Activated naive CD4-positive, alpha-beta T cell treated with anti-CD3 and anti-CD28 coated beads, Interleukin-2, amount 10 ng/mL, durations not matched to agents 7 days and 5 days (primary cell): ENCODE measurements around the gene MAML2.

Source experiments
- CTCF ChIA-PET: fragments of 350-600 bp; sonication (Branson Sonifier 250); formaldehyde crosslinking; loops from one replicate; lab custom pipeline; 2021; ENCODE audit warnings: antibody characterized with exemption; lab: Charles Lee
- DNase-seq: peaks from one replicate; pipeline ENCODE4 v3.0.0-alpha.2; 2020
- H3K27ac Mint-ChIP-seq: one replicate; pipeline ENCODE4 v1.8.0; 2021; ENCODE audit warnings: mild to moderate bottlenecking, moderate library complexity, mixed read lengths
- H3K27me3 Mint-ChIP-seq: one replicate; pipeline ENCODE4 v1.8.0; 2021; ENCODE audit warnings: mild to moderate bottlenecking, mixed read lengths
- H3K36me3 Mint-ChIP-seq: one replicate; pipeline ENCODE4 v1.8.0; 2021; ENCODE audit warnings: mixed read lengths
- H3K4me1 Mint-ChIP-seq: one replicate; pipeline ENCODE4 v1.8.0; 2021; ENCODE audit warnings: mixed read lengths
- H3K4me3 Mint-ChIP-seq: one replicate; pipeline ENCODE4 v1.8.0; 2021; ENCODE audit warnings: mild to moderate bottlenecking, moderate library complexity, mixed read lengths
- H3K9me3 Mint-ChIP-seq: one replicate; pipeline ENCODE4 v1.8.0; 2021; ENCODE audit warnings: mixed read lengths

The MAML2 gene

GRCh38 chr11:95972060-95972459 lies 370.9 kb downstream of the MAML2 start:
- no peaks in the 10 kb centered on the region for H3K9me3 Mint-ChIP-seq
- H3K4me3 Mint-ChIP-seq, result no peak overlapping the region
- peaks cover 2% of the 10 kb centered on the region for H3K36me3 Mint-ChIP-seq
- H3K4me1 Mint-ChIP-seq, result no peaks in the 10 kb centered on the region
- no peak for DNase-seq
- CTCF ChIA-PET, result no interaction called here
- H3K27ac Mint-ChIP-seq, result no peak overlapping the region
- no peaks in the 10 kb centered on the region for H3K27me3 Mint-ChIP-seq

DNA sequence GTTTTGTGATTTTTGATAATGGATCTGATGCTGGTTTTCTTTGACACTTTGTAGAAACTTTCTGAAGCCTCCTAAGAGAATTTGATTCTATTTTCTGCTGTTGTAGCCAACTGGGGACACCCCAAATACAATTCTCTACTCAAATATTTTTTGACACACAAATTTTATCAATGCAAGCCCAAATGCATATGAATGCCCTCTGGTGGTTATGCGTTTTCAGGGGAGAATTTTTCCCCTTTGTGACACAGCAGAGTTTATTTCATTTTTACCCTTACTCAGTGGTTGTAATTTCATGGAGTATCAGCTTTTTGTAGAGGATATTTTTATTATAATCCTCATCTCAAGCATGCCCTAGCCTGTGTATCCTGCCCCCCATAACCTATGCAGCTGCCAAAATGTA lies 374.4 kb downstream of the MAML2 start:
- Mint-ChIP-seq H3K9me3 (no peaks in the 10 kb centered on the region), H3K36me3 (no peaks in the 10 kb centered on the region), H3K4me3 (no peak overlapping the region), H3K27ac (no peak overlapping the region), H3K27me3 (no peaks in the 10 kb centered on the region), H3K4me1 (no peaks in the 10 kb centered on the region)
- DNase-seq, result no peak
- CTCF ChIA-PET, result no interaction called here

DNA sequence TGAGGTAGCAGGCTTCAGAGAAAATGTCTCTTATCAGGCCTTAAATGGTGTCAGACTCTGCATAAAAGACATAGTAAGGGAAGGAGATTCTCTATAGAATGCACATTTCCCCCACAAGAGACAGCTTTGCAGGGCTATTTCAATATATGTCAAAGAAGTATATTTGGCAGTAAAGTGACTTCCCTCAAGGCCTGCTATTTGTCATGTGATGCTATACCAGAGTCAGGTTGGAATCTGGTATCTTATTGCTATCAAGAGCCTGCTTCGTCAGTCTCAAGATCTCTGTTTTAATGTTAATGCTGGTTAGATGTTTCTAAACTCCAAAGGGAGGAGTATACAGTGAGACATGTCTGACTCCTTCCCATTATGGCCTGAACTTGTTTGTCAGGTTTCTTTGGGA lies 378.7 kb downstream of the MAML2 start:
- DNase-seq, result no peak
- CTCF ChIA-PET, result no interaction called here
- no peaks in the 10 kb centered on the region for H3K4me1 Mint-ChIP-seq

DNA sequence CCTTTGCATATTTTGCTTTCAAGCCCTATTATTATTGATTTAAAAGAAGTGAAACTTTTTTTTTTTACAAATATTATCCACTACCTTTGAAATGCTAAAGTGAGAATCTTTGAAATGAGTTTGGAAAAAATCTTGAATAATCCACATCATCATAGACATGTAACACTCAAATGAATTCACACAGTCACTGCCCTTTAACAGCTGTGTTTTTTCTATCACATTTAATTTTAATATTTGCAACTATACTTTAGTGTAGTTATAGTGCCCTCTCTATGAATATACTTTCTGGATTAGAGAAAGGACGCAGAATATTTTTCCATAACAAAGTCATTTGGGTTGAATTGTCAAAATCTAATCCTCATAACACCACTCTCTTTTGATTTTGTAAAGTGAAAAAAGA lies 381.2 kb downstream of the MAML2 start:
- Mint-ChIP-seq H3K9me3 (no peaks in the 10 kb centered on the region), H3K36me3 (no peaks in the 10 kb centered on the region), H3K27ac (no peak overlapping the region), H3K4me1 (no peaks in the 10 kb centered on the region), H3K27me3 (no peaks in the 10 kb centered on the region), H3K4me3 (no peak overlapping the region)
- DNase-seq, result no peak
- CTCF ChIA-PET, result no interaction called here

More for the DNA sequence above, 378.7 kb downstream of the MAML2 start:
- Mint-ChIP-seq H3K9me3 (no peaks in the 10 kb centered on the region), H3K27me3 (no peaks in the 10 kb centered on the region), H3K36me3 (no peaks in the 10 kb centered on the region), H3K27ac (no peak overlapping the region), H3K4me3 (no peak overlapping the region)

DNA sequence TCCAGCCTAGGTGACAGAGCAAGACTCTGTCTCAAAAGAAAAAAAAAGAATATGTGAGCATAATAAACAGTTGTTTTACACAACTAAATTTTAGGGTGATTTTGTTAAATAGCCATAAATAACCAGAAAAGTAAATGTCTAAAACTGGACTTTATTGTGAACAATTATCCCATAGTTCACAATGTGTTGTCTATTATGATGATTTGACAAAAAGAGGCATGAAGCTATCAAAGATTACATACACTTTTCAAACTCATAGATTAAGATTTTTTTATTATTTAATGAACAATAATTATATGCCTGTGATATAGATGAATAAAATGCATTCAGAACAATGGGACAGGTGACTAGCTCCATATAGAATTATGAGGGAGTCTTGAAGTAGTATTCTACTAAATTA lies 392.1 kb downstream of the MAML2 start:
- H3K9me3 Mint-ChIP-seq, result peaks cover 10% of the 10 kb centered on the region
- no peaks in the 10 kb centered on the region for H3K4me1 Mint-ChIP-seq
- CTCF ChIA-PET, result interaction anchor here (1.3 kb wide), 1 partner anchor 49 kb away, joined by 3 read pairs; no protein-coding TSS in a partner anchor
- H3K36me3 Mint-ChIP-seq, result no peaks in the 10 kb centered on the region
- no peaks in the 10 kb centered on the region for H3K27me3 Mint-ChIP-seq
- H3K4me3 Mint-ChIP-seq, result no peak overlapping the region
- H3K27ac Mint-ChIP-seq, result no peak overlapping the region
- DNase-seq, result no peak

DNA sequence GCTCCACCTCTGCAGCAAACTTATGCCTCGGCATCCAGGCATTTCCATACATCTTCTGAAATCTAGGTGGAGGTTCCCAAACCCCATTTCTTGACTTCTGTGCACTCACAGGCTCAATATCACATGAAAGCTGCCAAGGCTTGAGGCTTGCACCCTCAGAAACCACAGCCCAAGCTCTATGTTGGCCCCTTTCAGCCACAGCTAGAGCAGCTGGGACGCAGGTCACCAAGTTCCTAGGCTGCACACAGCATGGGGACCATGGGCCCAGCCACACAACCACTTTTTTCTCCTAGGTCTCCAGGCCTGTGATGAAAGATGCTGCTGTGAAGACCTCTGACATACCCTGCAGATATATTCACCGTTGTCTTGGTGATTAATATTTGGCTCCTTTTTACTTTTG lies 394.4 kb downstream of the MAML2 start:
- no peaks in the 10 kb centered on the region for H3K4me1 Mint-ChIP-seq
- peaks cover 27% of the 10 kb centered on the region for H3K9me3 Mint-ChIP-seq
- H3K4me3 Mint-ChIP-seq, result no peak overlapping the region
- CTCF ChIA-PET, result no interaction called here
- H3K27me3 Mint-ChIP-seq, result no peaks in the 10 kb centered on the region
- DNase-seq, result no peak
- no peak overlapping the region for H3K27ac Mint-ChIP-seq
- no peaks in the 10 kb centered on the region for H3K36me3 Mint-ChIP-seq

DNA sequence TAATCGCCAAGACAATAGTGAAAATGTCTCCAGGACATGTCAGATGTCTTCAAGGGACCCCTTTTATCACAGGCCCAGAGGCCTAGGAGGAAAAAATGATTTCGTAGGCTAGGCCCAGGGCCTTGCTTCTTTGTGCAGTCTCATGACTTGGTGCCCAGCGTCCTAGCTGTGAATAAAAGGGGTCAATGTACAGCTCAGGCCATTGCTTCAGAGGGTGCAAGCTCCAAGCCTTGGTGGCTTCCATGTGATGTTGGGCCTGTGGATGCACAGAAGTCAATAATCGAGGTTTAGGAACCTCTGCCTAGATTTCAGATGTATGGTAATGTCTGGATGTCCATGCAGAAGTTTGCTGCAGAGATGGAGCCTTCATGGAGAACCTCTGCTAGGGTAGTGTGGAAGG lies 398.4 kb downstream of the MAML2 start:
- Mint-ChIP-seq H3K36me3 (no peaks in the 10 kb centered on the region), H3K27me3 (no peaks in the 10 kb centered on the region), H3K27ac (no peak overlapping the region), H3K4me3 (no peak overlapping the region), H3K9me3 (peaks cover 27% of the 10 kb centered on the region), H3K4me1 (no peaks in the 10 kb centered on the region)
- CTCF ChIA-PET, result no interaction called here
- DNase-seq, result no peak

DNA sequence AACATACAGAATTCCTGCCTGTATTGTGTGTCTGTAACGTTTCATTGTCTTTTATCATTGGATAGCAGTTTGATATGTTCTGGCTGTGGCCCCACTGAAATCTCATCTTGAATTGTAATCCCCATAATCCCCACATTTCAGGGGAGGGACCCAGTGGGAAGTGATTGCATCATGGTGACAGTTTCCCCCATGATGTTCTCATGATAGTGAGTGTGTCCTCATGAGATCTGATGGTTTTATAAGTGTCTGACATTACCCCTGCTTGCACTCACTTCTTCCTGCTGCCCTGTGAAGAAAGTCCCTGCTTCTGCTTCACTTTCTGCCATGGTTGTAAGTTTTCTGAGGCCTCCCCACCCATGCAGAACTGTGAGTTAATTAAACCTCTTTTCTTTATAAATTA lies 399.4 kb downstream of the MAML2 start:
- CTCF ChIA-PET, result no interaction called here
- H3K36me3 Mint-ChIP-seq, result no peaks in the 10 kb centered on the region
- no peaks in the 10 kb centered on the region for H3K4me1 Mint-ChIP-seq
- no peak for DNase-seq
- H3K27ac Mint-ChIP-seq, result no peak overlapping the region
- no peak overlapping the region for H3K4me3 Mint-ChIP-seq
- peaks cover 24% of the 10 kb centered on the region for H3K9me3 Mint-ChIP-seq
- H3K27me3 Mint-ChIP-seq, result no peaks in the 10 kb centered on the region

GRCh38 chr11:95939091-95939490 lies 403.9 kb downstream of the MAML2 start:
- H3K36me3 Mint-ChIP-seq, result no peaks in the 10 kb centered on the region
- no peak overlapping the region for H3K27ac Mint-ChIP-seq

GRCh38 chr11:95937358-95937757 lies 405.6 kb downstream of the MAML2 start:
- Mint-ChIP-seq H3K36me3 (no peaks in the 10 kb centered on the region), H3K4me3 (no peak overlapping the region), H3K27me3 (peaks cover 3% of the 10 kb centered on the region), H3K27ac (no peak overlapping the region), H3K9me3 (no peaks in the 10 kb centered on the region), H3K4me1 (no peaks in the 10 kb centered on the region)
- CTCF ChIA-PET, result no interaction called here
- DNase-seq, result no peak

More at GRCh38 chr11:95939091-95939490, 403.9 kb downstream of the MAML2 start:
- no peaks in the 10 kb centered on the region for H3K4me1 Mint-ChIP-seq
- H3K9me3 Mint-ChIP-seq, result peaks cover 5% of the 10 kb centered on the region
- CTCF ChIA-PET, result no interaction called here
- no peaks in the 10 kb centered on the region for H3K27me3 Mint-ChIP-seq
- no peak for DNase-seq
- H3K4me3 Mint-ChIP-seq, result no peak overlapping the region

DNA sequence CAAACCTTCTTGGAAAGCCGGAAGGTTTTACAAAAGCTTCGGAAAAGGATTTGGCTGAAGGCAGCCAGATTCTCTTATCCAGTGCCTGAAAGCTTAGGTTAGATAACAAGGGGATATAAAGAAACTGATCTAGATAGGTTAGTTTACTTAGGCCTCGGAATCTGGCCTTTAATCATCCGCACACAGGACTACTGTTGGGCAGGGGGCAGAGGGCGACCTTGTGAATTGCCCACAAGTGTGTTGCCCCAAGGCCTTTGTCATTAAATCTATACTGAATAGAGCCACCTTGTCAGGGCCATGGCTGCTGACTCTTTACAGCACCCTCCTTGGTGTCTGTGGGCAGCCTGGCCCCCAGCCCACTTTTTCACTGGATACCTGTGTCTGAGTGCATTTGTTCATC lies 409.4 kb downstream of the MAML2 start:
- no peak for DNase-seq
- CTCF ChIA-PET, result no interaction called here
- Mint-ChIP-seq H3K27ac (no peak overlapping the region), H3K36me3 (peaks cover 2% of the 10 kb centered on the region), H3K4me1 (no peaks in the 10 kb centered on the region), H3K27me3 (peaks cover 11% of the 10 kb centered on the region), H3K4me3 (no peak overlapping the region), H3K9me3 (peaks cover 8% of the 10 kb centered on the region)

DNA sequence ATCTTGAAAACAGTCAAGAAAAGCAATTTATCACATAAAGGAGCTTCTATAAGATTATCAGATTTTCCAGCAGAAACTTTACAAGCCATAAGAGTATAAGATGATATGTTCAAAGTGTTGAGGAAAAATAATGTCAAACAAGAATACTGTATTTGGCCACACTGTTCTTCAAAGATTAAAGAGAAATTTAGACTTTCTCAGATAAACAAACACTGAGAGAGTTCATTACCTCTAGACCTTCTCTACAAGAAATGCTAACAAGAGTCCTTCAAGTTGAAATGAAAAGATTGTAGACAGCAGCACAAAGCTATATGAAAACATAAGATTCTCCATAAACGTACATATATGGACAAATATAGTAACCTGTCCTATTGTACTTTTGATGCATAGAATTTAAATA lies 411.1 kb downstream of the MAML2 start:
- peaks cover 14% of the 10 kb centered on the region for H3K27me3 Mint-ChIP-seq
- no peak overlapping the region for H3K27ac Mint-ChIP-seq
- CTCF ChIA-PET, result no interaction called here
- H3K4me1 Mint-ChIP-seq, result no peaks in the 10 kb centered on the region
- peaks cover 8% of the 10 kb centered on the region for H3K9me3 Mint-ChIP-seq
- H3K4me3 Mint-ChIP-seq, result no peak overlapping the region
- H3K36me3 Mint-ChIP-seq, result peaks cover 2% of the 10 kb centered on the region
- no peak for DNase-seq

DNA sequence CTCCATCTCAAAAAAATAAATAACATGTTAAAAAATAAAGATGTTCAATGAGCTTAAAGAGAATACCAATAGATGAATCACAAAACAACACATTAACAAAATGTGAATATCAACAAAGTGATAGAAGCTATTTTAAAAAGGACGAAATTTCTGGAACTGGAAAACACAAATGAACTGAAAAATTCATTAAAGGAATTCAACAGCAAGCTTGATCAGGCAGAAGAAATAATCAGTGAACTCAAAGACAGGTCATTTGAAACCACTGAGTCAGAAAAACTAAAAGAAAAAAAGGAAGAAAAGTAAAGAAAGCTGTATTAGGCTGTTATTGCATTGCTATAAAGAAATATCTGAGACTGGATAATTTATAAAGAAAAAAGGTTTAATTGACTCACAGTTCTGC lies 412.0 kb downstream of the MAML2 start:
- CTCF ChIA-PET, result no interaction called here
- Mint-ChIP-seq H3K36me3 (peaks cover 2% of the 10 kb centered on the region), H3K27ac (no peak overlapping the region)

DNA sequence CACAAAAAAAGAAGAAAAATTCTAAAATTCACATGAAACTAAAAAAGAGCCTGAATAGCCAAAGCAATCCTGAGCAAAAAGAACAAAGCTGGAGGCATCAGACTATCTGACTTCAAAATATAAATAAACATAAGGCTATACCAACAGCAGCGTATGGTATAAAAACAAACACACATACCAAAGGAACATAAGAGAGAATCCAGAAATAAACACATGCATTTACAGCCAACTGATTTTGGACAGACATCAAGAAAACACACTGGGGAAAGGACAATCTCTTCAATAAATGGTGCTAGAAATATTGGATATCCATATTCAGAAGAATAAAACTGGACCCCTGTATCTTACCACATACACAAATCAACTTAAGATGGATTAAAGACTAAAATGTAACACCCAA lies 416.3 kb downstream of the MAML2 start:
- H3K9me3 Mint-ChIP-seq, result peaks cover 8% of the 10 kb centered on the region
- H3K4me1 Mint-ChIP-seq, result peaks cover 24% of the 10 kb centered on the region
- DNase-seq, result no peak
- CTCF ChIA-PET, result interaction anchor here (1.2 kb wide), 1 partner anchor 538 kb away, joined by 3 read pairs; no protein-coding TSS in a partner anchor
- no peak overlapping the region for H3K4me3 Mint-ChIP-seq
- peaks cover 6% of the 10 kb centered on the region for H3K36me3 Mint-ChIP-seq
- no peak overlapping the region for H3K27ac Mint-ChIP-seq
- H3K27me3 Mint-ChIP-seq, result peaks cover 22% of the 10 kb centered on the region

More for the DNA sequence above, 412.0 kb downstream of the MAML2 start:
- Mint-ChIP-seq H3K4me1 (no peaks in the 10 kb centered on the region), H3K4me3 (no peak overlapping the region), H3K9me3 (peaks cover 8% of the 10 kb centered on the region), H3K27me3 (peaks cover 19% of the 10 kb centered on the region)
- DNase-seq, result no peak
